AG04449 (cell line): ENCODE measurements around the gene SULT4A1.
A peak's percentile ranks its signal among the peaks of the same experiment; 100 is the strongest.

Source experiments
- CTCF ChIA-PET: fragments of 350-600 bp; formaldehyde crosslinking; extraction: SDS; loops from one replicate; lab custom pipeline; 2021; ENCODE audit warnings: antibody characterized with exemption; lab: Yijun Ruan, JAX
- POLR2A ChIA-PET: fragments of 400-600, 350-600 bp; formaldehyde crosslinking; extraction: SDS; loops from one replicate; lab custom pipeline; 2020; ENCODE audit warnings: antibody characterized with exemption, inconsistent platforms; lab: Yijun Ruan, JAX
- DNase-seq: peaks from one replicate; pipeline ENCODE4 v3.0.0-alpha.2; 2010; ENCODE audit warnings: low read depth, low spot score
- H3K4me3 ChIP-seq: 2 replicates; pipeline ENCODE4 v1.5.1; 2011; ENCODE audit warnings: low read depth, mild to moderate bottlenecking, control low read depth, low read length
- CTCF ChIP-seq: IDR thresholded peaks from one replicate; pipeline ENCODE4 v1.5.1; 2011; ENCODE audit warnings: mild to moderate bottlenecking, moderate library complexity, low read length, control low read depth, inconsistent platforms; ENCODE audit not compliant: insufficient read depth; ENCODE audit errors: missing control alignments

The SULT4A1 gene

GRCh38 chr22:43812149-43812842 lies 50.0 kb downstream of the SULT4A1 start, which contains the start of gene EFCAB6:
TSS of gene EFCAB6 (minus strand) at chr22:43812305. CDS start at chr22:43782318, 29,987 bp downstream.
- no peak for DNase-seq
- POLR2A ChIA-PET, result interaction anchor here (1.1 to 1.9 kb wide), 2 partner anchors 15 kb away, joined by 3 to 12 read pairs; no protein-coding TSS in a partner anchor
- H3K4me3 ChIP-seq, result peak within 1 kb of the TSS; percentile 98
- CTCF ChIA-PET, result interaction anchor here (1.3 to 2.3 kb wide), 3 partner anchors 15 to 73 kb away, joined by 3 to 12 read pairs (median 6); no protein-coding TSS in a partner anchor
- TF ChIP-seq CTCF, result no peak

- DNase-seq, result no peak
- peak overlapping the region; percentile 98 for H3K4me3 ChIP-seq
- TF ChIP-seq CTCF, result no peak
- ChIA-PET POLR2A (interaction anchor here (1.1 to 1.9 kb wide), 2 partner anchors 15 kb away, joined by 3 to 12 read pairs; no protein-coding TSS in a partner anchor), CTCF (interaction anchor here (1.3 to 2.3 kb wide), 3 partner anchors 15 to 73 kb away, joined by 3 to 12 read pairs (median 6); no protein-coding TSS in a partner anchor)
Observed at GRCh38 chr22:43811777-43812148, 50.5 kb downstream of the SULT4A1 start.

GRCh38 chr22:43802897-43803495 lies 59.3 kb downstream of the SULT4A1 start:
- ChIA-PET CTCF (no interaction called here), POLR2A (no interaction called here)
- no peak for TF ChIP-seq CTCF
- no peak overlapping the region for H3K4me3 ChIP-seq
- no peak for DNase-seq

GRCh38 chr22:43800970-43801369 lies 61.3 kb downstream of the SULT4A1 start:
- ChIA-PET POLR2A (no interaction called here), CTCF (no interaction called here)
- H3K4me3 ChIP-seq, result no peak overlapping the region
- TF ChIP-seq CTCF, result no peak
- DNase-seq, result no peak

DNA sequence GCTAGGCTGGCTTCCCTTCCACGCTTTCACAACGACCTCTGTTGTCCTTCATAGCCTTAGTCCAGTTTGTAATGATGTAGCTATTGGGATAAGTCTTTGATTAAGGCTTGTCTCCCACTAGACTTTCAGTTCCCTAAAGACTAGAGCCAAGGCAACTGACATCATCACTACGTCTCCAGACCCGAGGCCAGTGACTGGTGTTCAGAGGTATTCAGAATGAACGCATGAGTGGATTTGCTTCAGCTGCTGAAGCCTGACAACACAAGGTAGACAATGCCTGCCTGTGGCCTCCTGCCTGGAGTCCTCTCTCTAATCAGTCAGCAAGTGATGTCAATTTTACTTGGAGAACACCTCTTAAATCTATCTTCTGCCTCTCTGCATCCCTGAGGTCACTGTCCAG lies 63.8 kb downstream of the SULT4A1 start:
- no peak for TF ChIP-seq CTCF
- CTCF ChIA-PET, result no interaction called here
- POLR2A ChIA-PET, result no interaction called here
- no peak overlapping the region for H3K4me3 ChIP-seq
- no peak for DNase-seq

- peak; percentile 34 for DNase-seq
- POLR2A ChIA-PET, result interaction anchor here (0.7 kb wide), 1 partner anchor 15 kb away, joined by 3 read pairs; the partner anchor contains the start of gene EFCAB6
- H3K4me3 ChIP-seq, result no peak overlapping the region
- CTCF ChIA-PET, result interaction anchor here (1.0 to 3.5 kb wide), 7 partner anchors 15 to 410 kb away, joined by 3 to 12 read pairs (median 5); partner anchors contain the start of gene EFCAB6
- TF ChIP-seq CTCF, result peak; percentile 58
Observed at GRCh38 chr22:43796567-43796966, 65.7 kb downstream of the SULT4A1 start.
